ENCODE measurements around the gene KRT4.

Gene KRT4

DNA sequence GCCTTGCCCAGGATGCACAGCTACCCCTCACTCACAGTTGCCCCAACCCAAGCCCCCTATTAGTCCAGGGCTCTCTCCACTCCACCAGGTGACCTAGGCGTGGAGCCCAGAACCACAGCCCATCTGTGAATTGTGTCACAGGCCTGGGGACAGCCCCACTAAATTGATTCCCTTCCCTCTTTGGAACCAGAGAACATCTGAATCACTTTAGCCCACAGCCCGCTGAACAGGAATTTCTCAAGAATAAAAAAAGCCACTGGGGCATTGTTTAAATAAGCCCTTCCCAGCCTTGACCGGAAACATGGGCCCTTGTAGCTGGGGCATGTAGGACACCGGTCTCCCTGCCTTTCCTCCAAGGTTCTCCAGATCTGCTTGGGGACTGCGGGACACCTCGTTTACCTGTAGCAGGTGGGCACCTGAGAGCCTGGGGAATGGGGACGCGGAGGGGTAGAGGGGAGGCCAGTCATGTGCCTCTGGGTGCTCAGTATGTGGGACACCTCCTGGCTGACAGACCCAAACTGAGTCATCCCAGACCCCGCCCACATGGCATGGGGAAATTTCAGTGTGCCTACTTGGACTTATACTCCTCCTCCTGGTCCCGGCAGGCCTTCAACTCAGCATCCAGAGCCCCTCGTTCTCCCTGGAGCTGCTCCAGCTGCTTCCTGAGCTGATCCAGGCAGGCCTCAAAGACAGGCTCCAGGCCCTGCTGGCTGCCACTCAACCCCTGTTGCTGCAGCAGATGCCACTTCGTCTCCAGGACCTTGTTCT, 33.6 kb upstream of the KRT4 start:
- Histone ChIP-seq H3K27ac (ENCODE audit: low read depth, low read length) (no peak overlapping the region), H3K4me1 (ENCODE audit: insufficient read depth, low read length) (no peaks in the 10 kb centered on the region), H3K9me3 (ENCODE audit: low read length) (no peaks in the 10 kb centered on the region), H3K36me3 (ENCODE audit: insufficient read depth, low read length) (no peaks in the 10 kb centered on the region), H3K9ac (ENCODE audit: low read length) (no peak overlapping the region), H3K4me3 (ENCODE audit: low read depth in 1 of 2, low read length in 2 of 2) (no peak overlapping the region), H3K27me3 (ENCODE audit: control insufficient read depth in 1 of 2, insufficient read depth in 2 of 2, low read length in 2 of 2) (peaks cover 0 to 6% of the 10 kb centered on the region in 2 donors)

DNA sequence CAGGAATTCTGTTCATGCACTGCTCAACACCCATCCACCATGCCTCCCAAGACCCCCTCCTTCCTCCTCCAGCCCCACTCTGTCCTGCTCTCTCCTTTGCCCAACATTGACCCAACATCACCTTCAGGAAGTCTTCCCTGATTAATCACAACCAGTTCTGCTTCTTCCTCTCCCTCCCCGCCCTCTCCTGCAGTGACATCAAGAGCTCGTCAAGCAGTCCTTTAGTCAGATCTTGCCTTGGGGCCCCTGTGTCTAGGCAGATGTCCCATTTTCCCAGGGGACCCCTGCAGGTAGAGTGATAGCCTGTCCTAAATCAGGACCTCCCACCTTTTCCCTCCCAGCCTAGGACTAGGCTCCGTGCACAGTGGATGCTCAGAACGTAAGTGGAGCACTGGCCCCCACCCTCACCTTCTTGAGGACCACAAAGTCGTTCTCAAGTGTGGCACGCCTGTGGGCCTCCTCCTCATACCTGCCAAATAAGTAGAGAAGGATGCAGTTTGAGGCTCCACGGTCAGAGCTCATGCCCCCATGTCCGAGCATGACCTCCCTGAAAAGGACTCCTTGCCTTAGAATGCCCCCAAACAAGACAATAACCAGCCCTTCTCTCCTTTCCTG, 32.5 kb upstream of the KRT4 start:
- H3K27ac ChIP-seq (ENCODE audit: low read depth, low read length), result no peak overlapping the region
- peaks cover 0 to 6% of the 10 kb centered on the region in 2 donors for H3K27me3 ChIP-seq (ENCODE audit: control insufficient read depth in 1 of 2, insufficient read depth in 2 of 2, low read length in 2 of 2)
- H3K36me3 ChIP-seq (ENCODE audit: insufficient read depth, low read length), result no peaks in the 10 kb centered on the region
- no peak overlapping the region for H3K9ac ChIP-seq (ENCODE audit: low read length)
- no peaks in the 10 kb centered on the region for H3K4me1 ChIP-seq (ENCODE audit: insufficient read depth, low read length)
- no peak overlapping the region for H3K4me3 ChIP-seq (ENCODE audit: low read depth in 1 of 2, low read length in 2 of 2)
- H3K9me3 ChIP-seq (ENCODE audit: low read length), result no peaks in the 10 kb centered on the region

DNA sequence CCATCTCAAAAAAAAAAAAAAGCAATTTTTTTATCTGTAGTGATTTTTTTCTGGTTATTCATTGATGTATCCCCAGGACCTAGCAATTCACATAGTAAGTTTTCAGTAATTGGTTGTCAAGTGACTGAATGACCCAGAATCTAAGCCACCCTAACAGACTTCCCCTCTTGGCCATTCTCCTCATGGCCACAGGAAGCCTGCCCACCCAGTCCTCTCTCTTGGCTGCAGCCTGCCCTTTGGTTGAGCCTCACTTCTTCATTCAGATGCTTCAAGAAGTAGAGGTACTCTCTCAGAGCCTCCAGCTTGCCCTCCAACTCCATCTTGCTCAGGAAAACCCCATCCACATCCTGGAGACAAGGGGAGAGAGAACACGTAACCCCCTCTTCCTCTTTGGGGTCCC, 32.0 kb upstream of the KRT4 start:
- Histone ChIP-seq H3K27me3 (ENCODE audit: control insufficient read depth in 1 of 2, insufficient read depth in 2 of 2, low read length in 2 of 2) (peaks cover 0 to 6% of the 10 kb centered on the region in 2 donors), H3K27ac (ENCODE audit: low read depth, low read length) (no peak overlapping the region), H3K4me1 (ENCODE audit: insufficient read depth, low read length) (no peaks in the 10 kb centered on the region), H3K36me3 (ENCODE audit: insufficient read depth, low read length) (no peaks in the 10 kb centered on the region), H3K9ac (ENCODE audit: low read length) (no peak overlapping the region), H3K4me3 (ENCODE audit: low read depth in 1 of 2, low read length in 2 of 2) (no peak overlapping the region), H3K9me3 (ENCODE audit: low read length) (no peaks in the 10 kb centered on the region)

DNA sequence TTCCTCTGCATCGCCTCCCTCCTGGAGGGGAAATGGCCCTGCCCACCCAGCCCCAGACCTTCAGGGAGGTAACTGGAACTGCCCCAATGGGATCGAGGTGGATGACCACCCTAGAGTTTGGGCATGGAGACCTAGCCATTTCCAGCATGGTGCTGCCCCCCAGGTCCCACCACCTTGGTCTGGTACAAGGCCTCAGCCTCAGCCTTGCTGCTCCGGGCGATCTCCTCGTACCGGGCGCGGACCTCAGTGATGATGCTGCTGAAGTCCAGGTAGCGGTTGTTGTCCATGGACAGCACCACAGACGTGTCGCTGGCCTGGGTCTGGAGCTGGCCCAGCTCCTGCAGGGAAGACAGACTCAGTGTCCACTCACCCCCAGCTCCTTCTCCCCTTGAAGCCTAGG, 30.5 kb upstream of the KRT4 start:
- Histone ChIP-seq H3K9me3 (ENCODE audit: low read length) (no peaks in the 10 kb centered on the region), H3K4me3 (ENCODE audit: low read depth in 1 of 2, low read length in 2 of 2) (no peak overlapping the region), H3K27me3 (ENCODE audit: control insufficient read depth in 1 of 2, insufficient read depth in 2 of 2, low read length in 2 of 2) (peaks cover 0 to 6% of the 10 kb centered on the region in 2 donors)

DNA sequence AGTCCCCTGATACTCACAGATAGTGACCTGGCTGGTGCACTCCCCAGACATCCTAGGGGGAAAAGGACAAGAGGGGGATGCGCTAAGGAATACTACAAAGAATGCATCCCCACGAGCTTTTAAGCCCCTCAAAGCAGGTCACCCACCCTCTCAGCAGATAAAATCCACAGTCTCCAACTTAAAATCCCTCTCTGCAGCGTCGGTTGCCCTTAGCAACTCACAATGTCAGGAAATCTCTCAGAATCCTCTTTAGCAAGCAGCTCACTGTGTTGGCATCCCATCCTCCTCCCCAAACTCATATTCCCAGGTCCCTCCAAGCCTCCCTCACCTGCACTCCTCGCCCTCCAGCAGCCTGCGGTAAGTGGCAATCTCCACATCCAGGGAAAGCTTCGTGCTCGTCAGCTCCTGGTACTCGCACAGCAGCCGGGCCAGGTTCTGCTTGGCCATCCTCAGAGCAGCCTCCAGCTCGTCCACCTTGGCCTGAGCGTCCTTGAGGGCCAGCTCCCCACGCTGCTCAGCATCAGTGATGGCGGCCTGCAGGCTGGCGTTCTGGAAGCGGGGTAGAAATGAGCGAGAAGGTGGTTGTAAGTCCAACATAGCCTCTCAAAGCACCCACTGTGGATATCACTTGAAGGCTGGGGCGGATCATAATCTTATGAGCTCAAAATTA, 25.7 kb upstream of the KRT4 start:
- Histone ChIP-seq H3K4me3 (ENCODE audit: low read depth in 1 of 2, low read length in 2 of 2) (no peak overlapping the region), H3K4me1 (ENCODE audit: insufficient read depth, low read length) (no peaks in the 10 kb centered on the region), H3K9ac (ENCODE audit: low read length) (no peak overlapping the region), H3K27ac (ENCODE audit: low read depth, low read length) (no peak overlapping the region), H3K36me3 (ENCODE audit: insufficient read depth, low read length) (no peaks in the 10 kb centered on the region), H3K9me3 (ENCODE audit: low read length) (no peaks in the 10 kb centered on the region), H3K27me3 (ENCODE audit: control insufficient read depth in 1 of 2, insufficient read depth in 2 of 2, low read length in 2 of 2) (no peaks in the 10 kb centered on the region)

More for the DNA sequence above, 30.5 kb upstream of the KRT4 start:
- Histone ChIP-seq H3K27ac (ENCODE audit: low read depth, low read length) (no peak overlapping the region), H3K36me3 (ENCODE audit: insufficient read depth, low read length) (no peaks in the 10 kb centered on the region), H3K9ac (ENCODE audit: low read length) (no peak overlapping the region), H3K4me1 (ENCODE audit: insufficient read depth, low read length) (no peaks in the 10 kb centered on the region)

DNA sequence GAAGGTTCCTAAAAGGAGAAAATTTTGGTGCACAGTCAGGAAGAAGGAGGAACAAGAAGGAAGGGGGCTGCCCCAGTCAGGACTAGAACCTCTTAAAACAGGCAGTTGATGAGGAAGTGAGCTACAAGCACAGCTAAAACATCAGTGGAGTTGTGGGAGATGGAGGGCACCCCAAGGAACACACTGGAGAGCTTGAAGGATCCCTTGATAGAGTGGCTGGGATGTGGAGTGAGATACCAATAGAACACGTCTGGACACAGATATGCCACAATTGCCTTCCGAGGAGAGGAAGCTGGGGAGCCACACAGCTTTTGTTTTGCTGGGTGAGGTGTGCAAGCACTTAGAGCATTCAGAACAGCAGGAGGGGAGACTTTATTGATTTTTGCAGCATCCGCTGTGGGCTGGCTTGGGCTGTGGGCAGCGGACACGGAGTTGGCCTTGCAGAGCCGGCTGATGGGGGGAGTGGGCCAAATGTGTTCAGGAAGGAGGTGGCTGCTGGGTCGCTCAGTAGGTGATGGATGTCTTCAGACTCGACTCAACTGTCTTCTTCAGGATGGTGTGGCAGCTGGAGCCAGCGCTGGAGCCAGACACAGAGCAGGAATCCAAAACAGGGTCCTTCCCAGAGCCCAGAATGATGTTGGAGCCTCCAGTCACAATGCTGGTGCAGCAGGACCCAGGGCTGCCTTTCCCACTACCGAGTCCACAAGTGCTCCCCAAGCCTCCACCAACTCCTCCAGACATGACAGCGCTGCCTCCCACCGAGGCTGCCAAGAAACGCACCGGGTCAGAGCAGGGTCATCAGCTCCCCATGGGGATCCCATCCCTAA, 24.9 kb upstream of the KRT4 start:
- H3K27me3 ChIP-seq (ENCODE audit: control insufficient read depth in 1 of 2, insufficient read depth in 2 of 2, low read length in 2 of 2), result no peaks in the 10 kb centered on the region

DNA sequence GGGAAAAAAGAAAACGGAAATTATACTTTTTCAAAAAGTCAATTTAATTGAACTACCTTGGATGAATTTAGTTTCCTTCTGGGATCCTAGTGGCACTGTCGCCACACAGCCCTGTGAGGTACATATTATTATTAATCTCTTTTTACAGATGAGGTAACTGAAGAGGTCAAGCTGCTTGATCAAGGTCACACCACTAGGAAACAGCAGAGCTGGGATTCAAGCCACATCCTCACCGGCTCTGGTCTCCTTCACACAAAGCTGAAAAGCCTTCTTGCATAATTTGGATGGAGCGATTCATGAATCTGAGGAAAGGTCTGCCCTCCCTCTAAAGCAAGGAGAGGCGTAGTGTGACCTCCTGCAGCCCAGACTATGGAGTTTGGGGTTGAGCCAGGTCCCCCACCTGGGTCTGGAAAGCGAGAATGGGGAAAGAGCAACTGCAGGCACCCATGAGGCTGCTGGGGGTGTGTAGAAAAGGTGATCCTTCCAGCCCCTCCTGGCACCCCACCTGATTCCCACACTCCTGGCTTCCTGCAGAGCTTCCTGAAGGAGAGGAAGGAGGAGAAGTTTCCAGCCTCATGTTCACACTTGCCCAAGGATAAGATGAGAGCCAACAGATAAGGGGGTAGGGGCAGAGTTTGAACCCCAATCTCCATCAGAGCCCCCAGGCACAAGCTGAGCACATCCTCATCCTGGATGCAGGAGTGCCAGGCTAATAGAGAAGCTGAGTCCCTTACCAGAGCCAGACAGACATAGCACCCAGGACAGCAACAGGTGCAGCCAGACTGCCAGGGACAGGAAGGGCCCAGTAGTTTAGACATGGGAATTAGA, 24.1 kb upstream of the KRT4 start:
- no peak overlapping the region for H3K9ac ChIP-seq (ENCODE audit: low read length)
- no peaks in the 10 kb centered on the region for H3K9me3 ChIP-seq (ENCODE audit: low read length)
- no peaks in the 10 kb centered on the region for H3K27me3 ChIP-seq (ENCODE audit: control insufficient read depth in 1 of 2, insufficient read depth in 2 of 2, low read length in 2 of 2)
- no peaks in the 10 kb centered on the region for H3K36me3 ChIP-seq (ENCODE audit: insufficient read depth, low read length)
- no peak overlapping the region for H3K27ac ChIP-seq (ENCODE audit: low read depth, low read length)
- no peak overlapping the region for H3K4me3 ChIP-seq (ENCODE audit: low read depth in 1 of 2, low read length in 2 of 2)
- H3K4me1 ChIP-seq (ENCODE audit: insufficient read depth, low read length), result no peaks in the 10 kb centered on the region

More for the DNA sequence above, 24.9 kb upstream of the KRT4 start:
- Histone ChIP-seq H3K9me3 (ENCODE audit: low read length) (no peaks in the 10 kb centered on the region), H3K9ac (ENCODE audit: low read length) (no peak overlapping the region), H3K4me3 (ENCODE audit: low read depth in 1 of 2, low read length in 2 of 2) (no peak overlapping the region), H3K27ac (ENCODE audit: low read depth, low read length) (no peak overlapping the region), H3K4me1 (ENCODE audit: insufficient read depth, low read length) (no peaks in the 10 kb centered on the region), H3K36me3 (ENCODE audit: insufficient read depth, low read length) (no peaks in the 10 kb centered on the region)

DNA sequence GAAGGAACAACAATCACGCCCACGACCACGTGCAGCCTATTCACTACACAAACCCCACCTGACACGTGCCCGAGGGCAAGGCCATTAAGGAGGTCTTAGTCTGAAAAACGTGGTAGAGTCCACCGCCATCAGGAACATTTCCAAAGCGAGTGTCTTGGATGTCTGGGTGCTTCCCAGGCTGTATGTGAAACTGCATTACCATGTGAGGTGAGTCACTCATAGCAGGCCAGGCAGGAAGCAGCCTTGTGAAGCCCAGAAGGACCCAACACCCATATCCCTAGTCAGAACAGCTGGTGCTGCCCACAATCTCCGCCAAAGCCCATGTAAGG, 23.5 kb upstream of the KRT4 start:
- Histone ChIP-seq H3K4me3 (ENCODE audit: low read depth in 1 of 2, low read length in 2 of 2) (no peak overlapping the region), H3K9ac (ENCODE audit: low read length) (no peak overlapping the region), H3K4me1 (ENCODE audit: insufficient read depth, low read length) (no peaks in the 10 kb centered on the region), H3K27ac (ENCODE audit: low read depth, low read length) (no peak overlapping the region), H3K9me3 (ENCODE audit: low read length) (no peaks in the 10 kb centered on the region), H3K27me3 (ENCODE audit: control insufficient read depth in 1 of 2, insufficient read depth in 2 of 2, low read length in 2 of 2) (no peaks in the 10 kb centered on the region), H3K36me3 (ENCODE audit: insufficient read depth, low read length) (no peaks in the 10 kb centered on the region)

DNA sequence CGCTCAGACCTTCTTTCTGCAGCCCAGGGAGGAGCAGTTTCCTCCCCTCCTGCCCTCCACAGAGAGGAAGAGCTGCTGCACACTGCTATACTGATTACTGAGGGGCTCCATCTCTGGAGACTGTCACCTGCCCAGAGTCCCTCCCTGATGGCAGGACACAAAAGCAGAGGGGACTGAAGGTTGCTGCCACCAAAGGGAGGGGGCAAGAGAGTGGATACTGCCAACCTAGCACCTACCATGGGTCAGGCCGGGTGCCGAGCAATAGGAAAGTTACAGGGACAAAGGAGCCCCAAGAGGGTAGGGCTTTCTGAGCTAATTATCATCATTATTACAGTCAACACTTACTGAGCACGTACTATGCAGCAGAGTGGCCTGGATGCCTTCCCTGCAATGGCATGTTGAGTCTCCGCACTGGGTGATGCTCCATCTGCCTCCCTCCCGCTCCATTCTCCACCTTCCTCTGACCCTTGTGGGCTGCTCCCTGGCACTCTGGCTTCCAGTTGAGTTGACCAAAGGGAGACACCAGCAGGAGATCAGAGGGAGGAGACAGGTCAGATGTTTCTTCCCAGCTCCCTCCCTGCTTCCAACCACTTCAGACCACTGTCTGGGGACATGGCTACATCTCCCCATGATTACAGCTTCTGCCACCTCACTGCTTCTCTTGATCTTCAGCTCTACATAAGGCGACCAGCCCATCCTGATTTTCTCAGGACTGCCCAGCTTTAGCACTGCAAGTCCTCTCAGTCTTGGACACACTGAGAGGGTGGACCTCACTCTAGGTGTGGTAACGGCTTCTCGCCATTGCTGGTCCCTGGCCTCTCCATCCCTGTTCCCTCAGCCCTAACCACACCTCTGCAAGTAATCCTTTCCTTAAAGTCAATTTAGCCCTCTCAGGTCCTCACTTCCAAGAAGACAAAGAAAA, 22.8 kb upstream of the KRT4 start:
- Histone ChIP-seq H3K4me1 (ENCODE audit: insufficient read depth, low read length) (no peaks in the 10 kb centered on the region), H3K27me3 (ENCODE audit: control insufficient read depth in 1 of 2, insufficient read depth in 2 of 2, low read length in 2 of 2) (no peaks in the 10 kb centered on the region), H3K9me3 (ENCODE audit: low read length) (no peaks in the 10 kb centered on the region), H3K4me3 (ENCODE audit: low read depth in 1 of 2, low read length in 2 of 2) (no peak overlapping the region), H3K27ac (ENCODE audit: low read depth, low read length) (no peak overlapping the region), H3K36me3 (ENCODE audit: insufficient read depth, low read length) (no peaks in the 10 kb centered on the region), H3K9ac (ENCODE audit: low read length) (no peak overlapping the region)

DNA sequence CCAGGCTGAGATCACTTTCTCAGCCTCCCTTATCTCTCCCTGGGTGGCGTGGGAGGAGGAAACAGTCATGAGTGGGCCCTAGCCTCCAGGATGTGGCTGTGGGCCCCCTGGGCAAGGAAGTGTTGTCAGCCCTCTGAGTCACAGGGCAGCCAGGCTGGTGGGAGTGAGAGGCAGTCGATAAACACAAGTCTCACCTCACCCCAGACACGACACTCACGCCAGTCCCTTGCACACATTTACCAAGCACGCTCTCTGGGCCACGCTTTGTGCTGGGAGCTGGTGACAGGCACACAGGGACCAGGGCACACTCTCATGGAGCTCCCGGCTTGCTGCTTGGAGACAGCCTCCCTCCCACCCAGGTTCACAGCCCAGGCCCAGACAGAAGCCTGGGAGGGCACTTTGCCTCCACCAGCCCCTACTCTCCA, 22.1 kb upstream of the KRT4 start:
- no peaks in the 10 kb centered on the region for H3K4me1 ChIP-seq (ENCODE audit: insufficient read depth, low read length)
- H3K27me3 ChIP-seq (ENCODE audit: control insufficient read depth in 1 of 2, insufficient read depth in 2 of 2, low read length in 2 of 2), result no peaks in the 10 kb centered on the region
- H3K9ac ChIP-seq (ENCODE audit: low read length), result no peak overlapping the region
- H3K36me3 ChIP-seq (ENCODE audit: insufficient read depth, low read length), result no peaks in the 10 kb centered on the region
- no peaks in the 10 kb centered on the region for H3K9me3 ChIP-seq (ENCODE audit: low read length)
- no peak overlapping the region for H3K27ac ChIP-seq (ENCODE audit: low read depth, low read length)
- H3K4me3 ChIP-seq (ENCODE audit: low read depth in 1 of 2, low read length in 2 of 2), result no peak overlapping the region

All from muscle layer of colon (tissue), 2 donors.